SH-SY5Y (cell line): Measurements from ENCODE around the gene ATP8B4.

ENCODE experiments used
- GATA2 ChIP-seq: IDR thresholded peaks from 2 replicates; pipeline ENCODE4 v1.6.1; 2011; ENCODE audit warnings: mild to moderate bottlenecking, low read depth, low read length
- GATA3 ChIP-seq: IDR thresholded peaks from 2 replicates; pipeline ENCODE4 v1.6.1; 2011; ENCODE audit warnings: low read depth, mild to moderate bottlenecking, low read length, moderate library complexity

The ATP8B4 gene

GRCh38 chr15:50123861-50124557 lies 5.0 kb upstream of the ATP8B4 start:
- TF ChIP-seq GATA3 (no peak), GATA2 (no peak)

GRCh38 chr15:50120729-50121128 lies 1.7 kb upstream of the ATP8B4 start:
- TF ChIP-seq GATA2 (no peak), GATA3 (no peak)

GRCh38 chr15:50117431-50118027 lies 1.5 kb downstream of the ATP8B4 start:
- no peak for TF ChIP-seq GATA2
- TF ChIP-seq GATA3, result no peak

GRCh38 chr15:50116477-50116876 lies 2.6 kb downstream of the ATP8B4 start:
- TF ChIP-seq GATA2, result no peak
- no peak for TF ChIP-seq GATA3

- no peak for TF ChIP-seq GATA3
- TF ChIP-seq GATA2, result no peak
Observed at GRCh38 chr15:50113992-50114780, 4.8 kb downstream of the ATP8B4 start.

GRCh38 chr15:50113187-50113505 lies 5.9 kb downstream of the ATP8B4 start:
- TF ChIP-seq GATA3, result no peak

GRCh38 chr15:50112488-50113186 lies 6.4 kb downstream of the ATP8B4 start:
- no peak for TF ChIP-seq GATA3
- TF ChIP-seq GATA2, result no peak

- TF ChIP-seq GATA2, result no peak
- no peak for TF ChIP-seq GATA3
Observed at GRCh38 chr15:50110285-50110684, 8.7 kb downstream of the ATP8B4 start.

- TF ChIP-seq GATA2 (no peak), GATA3 (no peak)
Observed at GRCh38 chr15:50109076-50109987, 9.7 kb downstream of the ATP8B4 start.

GRCh38 chr15:50108461-50108860 lies 10.6 kb downstream of the ATP8B4 start:
- no peak for TF ChIP-seq GATA3

GRCh38 chr15:50107591-50108408 lies 11.2 kb downstream of the ATP8B4 start:
- TF ChIP-seq GATA3 (no peak), GATA2 (no peak)

- TF ChIP-seq GATA3 (no peak), GATA2 (no peak)
Observed at GRCh38 chr15:50107157-50107556, 11.9 kb downstream of the ATP8B4 start.

- TF ChIP-seq GATA2 (no peak), GATA3 (no peak)
Observed at GRCh38 chr15:50106457-50106856, 12.6 kb downstream of the ATP8B4 start.

- TF ChIP-seq GATA3, result no peak
- TF ChIP-seq GATA2, result no peak
Observed at GRCh38 chr15:50100486-50100885, 18.5 kb downstream of the ATP8B4 start.

GRCh38 chr15:50098545-50098944 lies 20.5 kb downstream of the ATP8B4 start:
- TF ChIP-seq GATA3, result no peak
- TF ChIP-seq GATA2, result no peak
